Astrocyte (in vitro differentiated cells and primary cell): ENCODE results near the gene TOMM7. TPM values are rescaled to one million over a fixed set of nuclear protein-coding genes. Genes with fewer than 3 reads are reported as not detected.
"Not testable (repeated sequence)": the region's sequence is repeated elsewhere in the genome, so short reads cannot be mapped to it uniquely, and the experiment has no call there.

Experiments used
- DNase-seq: peaks from one replicate; pipeline ENCODE4 v3.0.0-alpha.2; 2010; ENCODE audit warnings: low read depth
- FAIRE-seq: peaks from 2 replicates; lab custom pipeline; 2011; peaks lifted over from hg19 to GRCh38; lab: Jason Lieb, UNC
- H2AFZ ChIP-seq: 2 replicates; pipeline ENCODE4 v1.6.0; 2012; ENCODE audit warnings: low read depth, low read length, inconsistent platforms
- H3K27ac ChIP-seq: 2 replicates; pipeline ENCODE4 v1.5.1; 2011; ENCODE audit warnings: low read depth, low read length, inconsistent platforms
- H3K27me3 ChIP-seq: 2 replicates; pipeline ENCODE4 v1.6.0; 2011; ENCODE audit warnings: low read length, inconsistent platforms; ENCODE audit not compliant: insufficient read depth
- H3K36me3 ChIP-seq: 2 replicates; pipeline ENCODE4 v1.5.1; 2011; ENCODE audit warnings: low read length, inconsistent platforms; ENCODE audit not compliant: insufficient read depth
- H3K4me1 ChIP-seq: 2 replicates; pipeline ENCODE4 v1.5.1; 2011; ENCODE audit warnings: low read length, inconsistent platforms; ENCODE audit not compliant: insufficient read depth
- H3K4me2 ChIP-seq: 2 replicates; pipeline ENCODE4 v1.6.0; 2012; ENCODE audit warnings: low read length, inconsistent platforms
- H3K4me3 ChIP-seq: 2 replicates; pipeline ENCODE4 v1.5.1; 2011; ENCODE audit warnings: low read depth, mild to moderate bottlenecking, low read length, inconsistent platforms; ENCODE audit not compliant: insufficient read depth
- H3K79me2 ChIP-seq: 2 replicates; pipeline ENCODE4 v1.6.0; 2012; ENCODE audit warnings: mild to moderate bottlenecking, low read length, inconsistent platforms; ENCODE audit not compliant: insufficient read depth
- H3K9ac ChIP-seq: 2 replicates; pipeline ENCODE4 v1.6.0; 2012; ENCODE audit warnings: mild to moderate bottlenecking, low read length, inconsistent platforms
- H3K9me3 ChIP-seq: 2 replicates; pipeline ENCODE4 v1.5.1; 2012; ENCODE audit warnings: low read depth, mild to moderate bottlenecking, low read length, inconsistent platforms; ENCODE audit not compliant: insufficient read depth
- H4K20me1 ChIP-seq: 2 replicates; pipeline ENCODE4 v1.6.0; 2012; ENCODE audit warnings: low read length, inconsistent platforms; ENCODE audit not compliant: insufficient read depth
- H3K27ac Mint-ChIP-seq: one replicate; pipeline ENCODE4 v1.8.0; 2021; ENCODE audit warnings: mild to moderate bottlenecking, mixed read lengths; ENCODE audit not compliant: unreplicated experiment
- H3K27me3 Mint-ChIP-seq: one replicate; pipeline ENCODE4 v1.8.0; 2021; ENCODE audit warnings: low read depth, mixed read lengths; ENCODE audit not compliant: unreplicated experiment
- H3K36me3 Mint-ChIP-seq: one replicate; pipeline ENCODE4 v1.8.0; 2021; ENCODE audit warnings: low read depth, mixed read lengths; ENCODE audit not compliant: unreplicated experiment
- H3K4me1 Mint-ChIP-seq: one replicate; pipeline ENCODE4 v1.8.0; 2021; ENCODE audit warnings: low read depth, mixed read lengths; ENCODE audit not compliant: unreplicated experiment
- H3K4me3 Mint-ChIP-seq: one replicate; pipeline ENCODE4 v1.8.0; 2021; ENCODE audit warnings: mild to moderate bottlenecking, moderate library complexity, mixed read lengths; ENCODE audit not compliant: unreplicated experiment
- H3K9me3 Mint-ChIP-seq: one replicate; pipeline ENCODE4 v1.8.0; 2021; ENCODE audit warnings: mild to moderate bottlenecking, mixed read lengths; ENCODE audit not compliant: unreplicated experiment
- EZH2 ChIP-seq: IDR thresholded peaks from 2 replicates; pipeline ENCODE4 v1.6.1; 2012; ENCODE audit warnings: mild to moderate bottlenecking, low read length, inconsistent platforms; ENCODE audit not compliant: insufficient read depth
- total RNA-seq: library from RNA; stranded (reverse); gene quantifications from 2 replicates; pipeline ENCODE4 v1.2.1, GENCODE V29; 2021
- TF ChIP-seq, protein P1 (sequence below): IDR thresholded peaks from 2 replicates; pipeline ENCODE4 v1.5.1; 2011; ENCODE audit warnings: low read depth, mild to moderate bottlenecking, inconsistent platforms, low read length, moderate library complexity; ENCODE audit not compliant: insufficient read depth

Gene TOMM7
- total RNA-seq, 1 donor from 2014 or later, result 217 TPM

DNA sequence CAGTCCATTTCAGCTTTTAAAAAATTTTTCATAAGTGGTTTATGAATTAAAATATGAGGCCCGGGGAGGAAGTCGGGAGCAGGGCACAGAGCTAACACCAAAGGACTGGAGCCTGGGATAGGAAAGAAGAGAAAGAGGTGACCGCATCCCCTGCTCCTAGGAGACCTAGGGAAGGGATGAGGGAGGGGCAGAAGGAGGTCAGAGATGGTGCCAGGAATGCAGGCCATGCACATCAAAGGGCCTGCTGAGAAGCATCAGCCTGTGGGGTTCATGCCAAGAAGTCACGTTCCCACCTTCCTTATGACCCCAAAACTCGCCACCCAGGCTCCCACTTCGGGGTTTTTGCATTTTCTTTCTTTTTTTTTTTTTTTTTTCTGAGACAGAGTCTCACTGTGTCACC, 14.7 kb upstream of the TOMM7 start:
- H3K4me3 ChIP-seq, result no peak overlapping the region
- H3K9me3 ChIP-seq, result no peaks in the 10 kb centered on the region
- FAIRE-seq (no peak), DNase-seq (no peak)
- H4K20me1 ChIP-seq, result no peaks in the 10 kb centered on the region
- H3K27me3 ChIP-seq, result no peaks in the 10 kb centered on the region
- Mint-ChIP-seq H3K4me1 (peaks cover 2% of the 10 kb centered on the region), H3K27me3 (no peaks in the 10 kb centered on the region), H3K27ac (no peak overlapping the region), H3K4me3 (no peak overlapping the region), H3K9me3 (no peaks in the 10 kb centered on the region), H3K36me3 (no peaks in the 10 kb centered on the region)
- TF ChIP-seq, protein P1, sequence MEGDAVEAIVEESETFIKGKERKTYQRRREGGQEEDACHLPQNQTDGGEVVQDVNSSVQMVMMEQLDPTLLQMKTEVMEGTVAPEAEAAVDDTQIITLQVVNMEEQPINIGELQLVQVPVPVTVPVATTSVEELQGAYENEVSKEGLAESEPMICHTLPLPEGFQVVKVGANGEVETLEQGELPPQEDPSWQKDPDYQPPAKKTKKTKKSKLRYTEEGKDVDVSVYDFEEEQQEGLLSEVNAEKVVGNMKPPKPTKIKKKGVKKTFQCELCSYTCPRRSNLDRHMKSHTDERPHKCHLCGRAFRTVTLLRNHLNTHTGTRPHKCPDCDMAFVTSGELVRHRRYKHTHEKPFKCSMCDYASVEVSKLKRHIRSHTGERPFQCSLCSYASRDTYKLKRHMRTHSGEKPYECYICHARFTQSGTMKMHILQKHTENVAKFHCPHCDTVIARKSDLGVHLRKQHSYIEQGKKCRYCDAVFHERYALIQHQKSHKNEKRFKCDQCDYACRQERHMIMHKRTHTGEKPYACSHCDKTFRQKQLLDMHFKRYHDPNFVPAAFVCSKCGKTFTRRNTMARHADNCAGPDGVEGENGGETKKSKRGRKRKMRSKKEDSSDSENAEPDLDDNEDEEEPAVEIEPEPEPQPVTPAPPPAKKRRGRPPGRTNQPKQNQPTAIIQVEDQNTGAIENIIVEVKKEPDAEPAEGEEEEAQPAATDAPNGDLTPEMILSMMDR, result no peak
- no peak for TF ChIP-seq EZH2
- H3K9ac ChIP-seq, result no peak overlapping the region
- H2AFZ ChIP-seq, result no peak overlapping the region
- H3K79me2 ChIP-seq, result no peaks in the 10 kb centered on the region
- H3K4me2 ChIP-seq, result no peak overlapping the region
- peaks cover under 1% of the 10 kb centered on the region for H3K4me1 ChIP-seq
- H3K36me3 ChIP-seq, result no peaks in the 10 kb centered on the region
- no peak overlapping the region for H3K27ac ChIP-seq

DNA sequence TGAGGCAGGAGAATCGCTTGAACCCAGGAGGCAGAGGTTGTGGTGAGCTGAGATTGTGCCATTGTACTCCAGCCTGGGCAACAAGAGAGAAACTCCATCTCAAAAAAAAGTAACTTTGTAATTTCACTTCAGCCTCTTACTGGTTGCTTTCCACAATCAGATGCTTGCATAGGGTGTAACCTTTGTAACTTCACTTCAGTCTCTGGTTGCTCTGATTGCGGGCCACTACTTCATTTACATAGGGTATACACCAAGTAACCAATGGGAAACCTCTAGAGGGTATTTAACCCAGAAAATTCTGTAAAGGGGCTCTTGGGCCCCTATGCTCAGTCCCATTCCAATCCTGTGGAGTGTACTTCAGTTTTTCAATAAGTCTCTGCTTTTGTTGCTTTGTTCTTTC, 13.9 kb upstream of the TOMM7 start:
- not testable (repeated sequence) for H3K27ac Mint-ChIP-seq, H2AFZ ChIP-seq, H3K27ac ChIP-seq, H3K27me3 ChIP-seq, H3K4me1 Mint-ChIP-seq, H3K27me3 Mint-ChIP-seq, H3K9me3 ChIP-seq, H3K36me3 Mint-ChIP-seq, H3K4me2 ChIP-seq, H3K4me3 ChIP-seq, H3K9ac ChIP-seq, H3K9me3 Mint-ChIP-seq, H4K20me1 ChIP-seq, H3K4me1 ChIP-seq, H3K36me3 ChIP-seq, H3K79me2 ChIP-seq, DNase-seq, H3K4me3 Mint-ChIP-seq, FAIRE-seq

DNA sequence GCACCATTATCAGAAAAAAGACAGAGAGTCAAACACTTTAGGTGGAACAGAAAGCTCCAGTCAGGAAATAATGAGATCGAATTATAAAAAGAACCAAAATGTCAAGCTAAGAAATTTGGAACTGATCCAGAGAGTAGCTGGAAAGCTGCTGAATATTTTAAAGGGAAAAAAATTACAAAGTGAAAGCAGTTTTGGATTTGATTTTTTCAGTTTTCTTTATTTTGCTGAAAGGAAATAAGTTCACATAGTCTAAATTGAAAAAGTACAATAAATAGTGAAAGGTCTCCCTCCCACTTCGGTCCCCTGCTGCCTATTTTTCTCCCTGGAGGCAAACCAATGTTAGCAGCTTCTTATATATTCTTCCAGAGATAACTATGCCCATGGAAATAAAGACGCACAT, 11.3 kb upstream of the TOMM7 start:
- Histone ChIP-seq H3K9me3 (no peaks in the 10 kb centered on the region), H4K20me1 (no peaks in the 10 kb centered on the region), H3K27ac (no peak overlapping the region), H3K9ac (no peak overlapping the region), H3K27me3 (no peaks in the 10 kb centered on the region), H3K79me2 (no peaks in the 10 kb centered on the region), H3K4me2 (no peak overlapping the region), H3K4me3 (no peak overlapping the region), H3K36me3 (no peaks in the 10 kb centered on the region), H2AFZ (no peak overlapping the region), H3K4me1 (peaks cover 5% of the 10 kb centered on the region)
- no peaks in the 10 kb centered on the region for H3K4me1 Mint-ChIP-seq
- TF ChIP-seq, protein P1, result no peak
- no peak for TF ChIP-seq EZH2
- H3K27ac Mint-ChIP-seq, result no peak overlapping the region
- DNase-seq, result no peak
- no peak overlapping the region for H3K4me3 Mint-ChIP-seq
- no peaks in the 10 kb centered on the region for H3K27me3 Mint-ChIP-seq
- H3K9me3 Mint-ChIP-seq, result no peaks in the 10 kb centered on the region
- no peaks in the 10 kb centered on the region for H3K36me3 Mint-ChIP-seq
- FAIRE-seq, result peak; percentile 60
